ENCODE results near the gene LMLN.
"Not testable (repeated sequence)": the region's sequence is repeated elsewhere in the genome, so short reads cannot be mapped to it uniquely, and the experiment has no call there.

Gene LMLN

GRCh38 chr3:198022604-198023003 lies 62.6 kb downstream of the LMLN start:
- DNase-seq (ENCODE audit: low read depth in 1 of 2, low spot score in 1 of 2) = no peak

GRCh38 chr3:198025644-198026043 lies 65.6 kb downstream of the LMLN start:
- DNase-seq (ENCODE audit: low read depth in 1 of 2, low spot score in 1 of 2) = no peak

- DNase-seq (ENCODE audit: low read depth in 1 of 2, low spot score in 1 of 2) = no peak
These were observed 66.6 kb downstream of the LMLN start for GRCh38 chr3:198026620-198027019.

- DNase-seq (ENCODE audit: low read depth in 1 of 2, low spot score in 1 of 2) = no peak
These were observed 67.2 kb downstream of the LMLN start for GRCh38 chr3:198027045-198027798.

GRCh38 chr3:198027799-198028390 lies 67.9 kb downstream of the LMLN start:
- no peak for DNase-seq (ENCODE audit: low read depth in 1 of 2, low spot score in 1 of 2)

GRCh38 chr3:198028718-198029117 lies 68.7 kb downstream of the LMLN start:
- DNase-seq (ENCODE audit: low read depth in 1 of 2, low spot score in 1 of 2) = no peak

GRCh38 chr3:198030125-198030524 lies 70.1 kb downstream of the LMLN start:
- no peak for DNase-seq (ENCODE audit: low read depth in 1 of 2, low spot score in 1 of 2)

GRCh38 chr3:198030726-198031125 lies 70.7 kb downstream of the LMLN start:
- DNase-seq (ENCODE audit: low read depth in 1 of 2, low spot score in 1 of 2) = no peak

GRCh38 chr3:198032039-198032936 lies 72.3 kb downstream of the LMLN start:
- no peak for DNase-seq (ENCODE audit: low read depth in 1 of 2, low spot score in 1 of 2)

GRCh38 chr3:198043119-198043518 lies 83.1 kb downstream of the LMLN start:
- no peak for DNase-seq (ENCODE audit: low read depth in 1 of 2, low spot score in 1 of 2)

- no peak for DNase-seq (ENCODE audit: low read depth in 1 of 2, low spot score in 1 of 2)
These were observed 86.3 kb downstream of the LMLN start for GRCh38 chr3:198046120-198046857.

- DNase-seq (ENCODE audit: low read depth in 1 of 2, low spot score in 1 of 2) = no peak
These were observed 88.4 kb downstream of the LMLN start for GRCh38 chr3:198048445-198048844.

GRCh38 chr3:198051836-198052235 lies 91.8 kb downstream of the LMLN start:
- DNase-seq (ENCODE audit: low read depth in 1 of 2, low spot score in 1 of 2) = no peak

GRCh38 chr3:198053462-198053861 lies 93.4 kb downstream of the LMLN start:
- not testable (repeated sequence) for DNase-seq (ENCODE audit: low read depth in 1 of 2, low spot score in 1 of 2)

- no peak for DNase-seq (ENCODE audit: low read depth in 1 of 2, low spot score in 1 of 2)
These were observed 101.4 kb downstream of the LMLN start for GRCh38 chr3:198061119-198062067.

- no peak for DNase-seq (ENCODE audit: low read depth in 1 of 2, low spot score in 1 of 2)
These were observed 102.0 kb downstream of the LMLN start for GRCh38 chr3:198062068-198062465.

GRCh38 chr3:198064420-198064819 lies 104.4 kb downstream of the LMLN start:
- DNase-seq (ENCODE audit: low read depth in 1 of 2, low spot score in 1 of 2) = no peak

GRCh38 chr3:198065897-198066296 lies 105.9 kb downstream of the LMLN start:
- DNase-seq (ENCODE audit: low read depth in 1 of 2, low spot score in 1 of 2) = no peak

- DNase-seq (ENCODE audit: low read depth in 1 of 2, low spot score in 1 of 2) = no peak
These were observed 107.4 kb downstream of the LMLN start for GRCh38 chr3:198067416-198067815.

GRCh38 chr3:198070871-198071270 lies 110.9 kb downstream of the LMLN start:
- no peak for DNase-seq (ENCODE audit: low read depth in 1 of 2, low spot score in 1 of 2)

Data from activated T-helper 1 cell treated with anti-CD3 and anti-CD28 coated beads, Interleukin-2, amount 50 U/mL, for 16 hours (primary cell).